ENCODE measurements around the gene TAPBPL.

TAPBPL gene

GRCh38 chr12:6437586-6437985 is 14.3 kb upstream of the TAPBPL start:
- DNase-seq (ENCODE audit: low spot score): no peak

DNA sequence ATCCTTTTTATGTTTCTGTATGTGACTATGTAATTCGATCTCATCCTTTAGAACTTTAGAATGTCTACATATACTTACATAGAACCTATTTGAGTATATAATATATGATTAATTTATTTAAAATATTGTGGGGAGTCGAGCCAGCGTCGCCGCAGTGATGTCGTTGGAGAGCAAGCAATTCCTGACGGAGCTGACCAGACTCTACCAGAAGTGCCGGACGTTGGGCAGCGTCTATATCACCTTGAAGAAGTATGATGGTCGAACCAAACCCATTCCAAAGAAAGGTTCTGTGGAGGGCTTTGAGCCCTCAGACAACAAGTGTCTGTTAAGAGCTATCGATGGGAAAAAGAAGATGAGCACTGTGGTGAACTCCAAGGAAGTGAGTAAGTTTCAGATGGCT is 13.5 kb upstream of the TAPBPL start:
- no peak for DNase-seq (ENCODE audit: low spot score)

DNA sequence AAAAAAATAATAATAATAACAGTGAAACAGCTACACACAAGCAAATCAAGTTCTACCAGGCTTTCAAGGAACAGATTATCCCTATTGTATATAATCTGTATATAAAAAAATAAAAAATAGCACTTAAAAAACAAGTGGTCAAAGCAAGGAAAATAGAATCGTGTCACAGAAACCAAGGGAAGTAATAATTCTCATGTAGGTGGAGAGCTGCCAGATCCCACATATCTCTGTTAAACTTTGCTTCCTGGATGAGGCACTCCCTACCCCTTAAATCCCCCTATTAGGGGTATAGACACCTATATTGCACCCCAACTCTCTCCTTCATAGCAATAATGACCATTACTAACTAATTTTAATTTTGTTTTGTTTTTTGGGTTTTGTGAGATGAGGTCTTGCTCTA is 11.5 kb upstream of the TAPBPL start:
- no peak for DNase-seq (ENCODE audit: low spot score)

GRCh38 chr12:6442836-6443235 is 9.0 kb upstream of the TAPBPL start:
- DNase-seq (ENCODE audit: low spot score): no peak

- no peak for DNase-seq (ENCODE audit: low spot score)
Observed at GRCh38 chr12:6443361-6443983, 8.4 kb upstream of the TAPBPL start.

- DNase-seq (ENCODE audit: low spot score): no peak
Observed at GRCh38 chr12:6444031-6444430, 7.8 kb upstream of the TAPBPL start.

- no peak for DNase-seq (ENCODE audit: low spot score)
Observed at GRCh38 chr12:6444704-6445688, 6.8 kb upstream of the TAPBPL start, which contains the start of gene CD27. Gene CD27, plus strand, starts transcription at chr12:6444955. Its CDS starts 141 bp downstream, at chr12:6445096.

DNA sequence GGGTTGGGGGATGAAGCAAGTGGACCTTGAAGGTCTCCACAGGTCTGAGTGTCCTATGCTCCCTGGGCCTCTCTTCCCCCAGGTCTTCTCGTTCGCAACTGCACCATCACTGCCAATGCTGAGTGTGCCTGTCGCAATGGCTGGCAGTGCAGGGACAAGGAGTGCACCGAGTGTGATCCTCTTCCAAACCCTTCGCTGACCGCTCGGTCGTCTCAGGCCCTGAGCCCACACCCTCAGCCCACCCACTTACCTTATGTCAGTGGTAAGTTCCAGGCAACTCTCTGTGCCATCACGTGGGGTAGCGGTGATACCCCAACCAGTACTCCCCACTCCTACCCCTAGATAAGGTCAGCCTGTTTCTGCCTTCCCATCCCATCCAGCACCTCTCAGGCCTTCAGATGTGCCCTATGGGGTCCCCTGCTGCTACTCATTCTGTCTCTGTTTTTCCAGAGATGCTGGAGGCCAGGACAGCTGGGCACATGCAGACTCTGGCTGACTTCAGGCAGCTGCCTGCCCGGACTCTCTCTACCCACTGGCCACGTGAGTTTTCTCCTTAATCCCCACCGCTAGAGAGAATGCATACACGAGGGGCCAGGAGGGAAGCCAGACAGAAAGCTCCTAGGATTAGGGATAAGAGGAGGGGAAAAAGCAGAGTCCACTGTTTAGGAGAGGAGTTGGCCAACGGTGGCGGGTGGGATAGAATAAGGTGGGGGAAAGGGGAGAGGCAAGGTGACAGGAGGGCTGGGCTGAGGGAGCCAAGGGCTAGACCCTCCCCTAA is 1.6 kb upstream of the TAPBPL start:
- DNase-seq (ENCODE audit: low spot score): no peak

DNA sequence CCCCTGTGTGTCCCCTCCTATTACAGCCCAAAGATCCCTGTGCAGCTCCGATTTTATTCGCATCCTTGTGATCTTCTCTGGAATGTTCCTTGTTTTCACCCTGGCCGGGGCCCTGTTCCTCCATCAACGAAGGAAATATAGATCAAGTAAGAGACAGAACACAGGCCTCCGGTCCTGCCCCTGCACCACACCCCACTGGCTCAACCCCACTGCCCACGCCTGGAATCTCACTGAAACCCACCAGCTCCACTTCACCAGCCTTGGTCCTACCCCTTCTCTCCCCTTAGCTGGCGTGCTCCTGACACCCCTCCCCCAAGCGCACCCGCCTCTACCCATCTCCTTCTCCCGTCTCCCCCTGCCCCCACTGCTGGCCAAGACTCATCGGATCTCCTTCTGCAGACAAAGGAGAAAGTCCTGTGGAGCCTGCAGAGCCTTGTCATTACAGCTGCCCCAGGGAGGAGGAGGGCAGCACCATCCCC is 934 bp upstream of the TAPBPL start:
- peak; percentile 20 for DNase-seq (ENCODE audit: low spot score)

DNA sequence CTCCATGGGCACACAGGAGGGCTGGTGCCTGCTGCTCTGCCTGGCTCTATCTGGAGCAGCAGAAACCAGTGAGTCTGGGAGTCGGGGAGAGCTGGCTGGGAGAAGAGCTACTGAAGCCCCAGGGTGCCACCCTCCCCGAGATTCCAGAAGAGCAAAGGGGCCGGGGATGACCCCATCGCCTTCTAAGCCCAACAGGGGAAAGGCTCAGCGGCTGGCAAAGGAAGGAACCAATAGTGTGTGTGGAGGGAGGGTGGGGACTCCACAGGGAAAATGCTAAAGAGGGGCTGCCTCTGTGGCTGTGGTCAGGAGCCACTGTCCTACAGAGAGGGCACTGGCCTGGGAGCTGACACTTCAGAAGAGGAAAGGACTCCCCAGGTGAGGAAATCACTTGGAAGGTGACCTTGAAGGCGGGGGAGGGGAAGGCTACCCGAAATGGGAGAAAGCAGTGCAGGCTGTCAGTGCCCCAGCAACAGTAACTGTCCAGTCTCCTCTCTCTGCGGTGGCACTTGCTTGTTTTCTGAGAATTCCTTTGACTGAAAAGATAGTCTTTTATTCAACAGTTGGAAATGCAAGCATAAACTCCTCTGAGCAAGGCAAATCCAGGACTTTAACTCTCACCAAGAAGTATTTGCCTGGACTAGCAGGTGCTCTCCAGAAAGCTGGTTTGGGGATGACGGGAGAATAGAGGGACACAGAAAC is 552 bp downstream of the TAPBPL start:
- no peak for DNase-seq (ENCODE audit: low spot score)

DNA sequence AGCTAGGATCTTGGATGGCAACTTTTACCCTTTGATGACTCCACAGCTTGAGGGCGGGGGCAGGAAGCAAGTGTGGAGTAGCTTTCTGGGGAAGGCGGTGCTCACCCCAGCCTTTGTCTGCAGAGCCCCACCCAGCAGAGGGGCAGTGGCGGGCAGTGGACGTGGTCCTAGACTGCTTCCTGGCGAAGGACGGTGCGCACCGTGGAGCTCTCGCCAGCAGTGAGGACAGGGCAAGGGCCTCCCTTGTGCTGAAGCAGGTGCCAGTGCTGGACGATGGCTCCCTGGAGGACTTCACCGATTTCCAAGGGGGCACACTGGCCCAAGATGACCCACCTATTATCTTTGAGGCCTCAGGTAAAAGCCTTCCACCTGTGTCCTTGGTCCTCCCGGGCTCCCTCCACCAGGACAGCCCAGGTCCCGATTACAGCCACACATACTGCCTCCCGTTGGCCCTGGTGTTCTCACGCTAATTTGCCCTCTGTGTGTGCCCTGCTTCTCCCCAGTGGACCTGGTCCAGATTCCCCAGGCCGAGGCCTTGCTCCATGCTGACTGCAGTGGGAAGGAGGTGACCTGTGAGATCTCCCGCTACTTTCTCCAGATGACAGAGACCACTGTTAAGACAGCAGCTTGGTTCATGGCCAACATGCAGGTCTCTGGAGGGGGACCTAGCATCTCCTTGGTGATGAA is 1.2 kb downstream of the TAPBPL start:
- peak; percentile 56 for DNase-seq (ENCODE audit: low spot score)

- no peak for DNase-seq (ENCODE audit: low spot score)
Observed at GRCh38 chr12:6457220-6457945, 5.5 kb downstream of the TAPBPL start.

DNA sequence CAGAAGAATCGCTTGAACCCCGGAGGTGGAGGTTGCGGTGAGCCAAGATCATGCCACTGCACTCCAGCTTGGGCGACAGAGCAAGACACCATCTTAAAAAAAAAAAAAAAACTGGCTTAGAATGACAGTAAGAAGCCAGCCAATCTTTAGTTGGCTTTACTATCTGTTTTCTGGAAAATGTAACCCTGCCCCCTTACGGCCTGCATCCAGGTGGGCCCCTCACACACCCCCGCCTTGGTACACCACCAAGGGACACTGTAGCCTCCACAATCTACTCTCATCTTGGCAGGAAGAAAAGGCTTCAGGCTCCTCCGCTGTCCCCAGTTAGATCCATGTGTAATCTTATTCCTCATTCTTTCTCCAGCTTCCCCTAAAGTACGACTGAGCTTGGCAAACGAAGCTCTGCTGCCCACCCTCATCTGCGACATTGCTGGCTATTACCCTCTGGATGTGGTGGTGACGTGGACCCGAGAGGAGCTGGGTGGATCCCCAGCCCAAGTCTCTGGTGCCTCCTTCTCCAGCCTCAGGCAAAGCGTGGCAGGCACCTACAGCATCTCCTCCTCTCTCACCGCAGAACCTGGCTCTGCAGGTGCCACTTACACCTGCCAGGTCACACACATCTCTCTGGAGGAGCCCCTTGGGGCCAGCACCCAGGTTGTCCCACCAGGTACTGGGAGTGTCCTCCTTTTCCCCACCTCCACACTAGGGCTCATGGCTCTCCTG is 6.6 kb downstream of the TAPBPL start:
- DNase-seq (ENCODE audit: low spot score): no peak

GRCh38 chr12:6459004-6459337 is 7.1 kb downstream of the TAPBPL start:
- no peak for DNase-seq (ENCODE audit: low spot score)

GRCh38 chr12:6460751-6461371 is 9.0 kb downstream of the TAPBPL start:
- DNase-seq (ENCODE audit: low spot score): no peak

DNA sequence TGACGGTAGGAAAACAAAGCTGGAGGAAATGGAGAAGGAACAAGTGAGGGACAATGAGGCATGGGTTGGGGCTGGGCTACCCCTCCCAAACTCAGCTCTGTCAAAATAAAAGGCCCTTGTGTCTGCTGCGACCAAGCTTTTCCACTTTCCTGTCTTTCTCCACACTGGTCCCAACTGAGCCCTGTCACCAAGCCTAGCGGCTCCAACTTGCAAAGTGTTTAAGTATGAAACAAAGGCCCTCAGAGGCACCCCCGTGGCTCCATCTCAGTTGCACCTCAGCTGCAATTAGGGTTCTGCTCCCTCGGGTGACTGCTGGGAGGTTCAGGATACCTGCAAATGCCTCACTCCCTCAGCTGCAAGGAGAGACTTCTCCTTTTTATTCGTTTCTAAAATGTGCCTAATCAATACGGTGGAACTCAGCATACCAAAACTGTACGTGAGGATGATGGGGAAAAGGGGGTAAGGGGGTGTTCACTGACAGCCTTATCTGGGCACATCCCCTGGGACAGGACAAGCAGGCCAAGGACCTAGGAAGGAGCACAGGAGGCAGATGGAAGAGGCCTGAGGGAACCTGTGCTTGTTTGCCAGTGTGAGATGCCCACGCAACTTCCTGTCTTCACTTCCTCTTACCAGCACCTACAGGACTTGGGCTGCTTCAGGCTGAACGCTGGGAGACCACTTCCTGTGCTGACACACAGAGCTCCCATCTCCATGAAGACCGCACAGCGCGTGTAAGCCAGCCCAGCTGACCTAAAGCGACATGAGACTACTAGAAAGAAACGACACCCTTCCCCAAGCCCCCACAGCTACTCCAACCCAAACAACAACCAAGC is 9.8 kb downstream of the TAPBPL start:
- no peak for DNase-seq (ENCODE audit: low spot score)

DNA sequence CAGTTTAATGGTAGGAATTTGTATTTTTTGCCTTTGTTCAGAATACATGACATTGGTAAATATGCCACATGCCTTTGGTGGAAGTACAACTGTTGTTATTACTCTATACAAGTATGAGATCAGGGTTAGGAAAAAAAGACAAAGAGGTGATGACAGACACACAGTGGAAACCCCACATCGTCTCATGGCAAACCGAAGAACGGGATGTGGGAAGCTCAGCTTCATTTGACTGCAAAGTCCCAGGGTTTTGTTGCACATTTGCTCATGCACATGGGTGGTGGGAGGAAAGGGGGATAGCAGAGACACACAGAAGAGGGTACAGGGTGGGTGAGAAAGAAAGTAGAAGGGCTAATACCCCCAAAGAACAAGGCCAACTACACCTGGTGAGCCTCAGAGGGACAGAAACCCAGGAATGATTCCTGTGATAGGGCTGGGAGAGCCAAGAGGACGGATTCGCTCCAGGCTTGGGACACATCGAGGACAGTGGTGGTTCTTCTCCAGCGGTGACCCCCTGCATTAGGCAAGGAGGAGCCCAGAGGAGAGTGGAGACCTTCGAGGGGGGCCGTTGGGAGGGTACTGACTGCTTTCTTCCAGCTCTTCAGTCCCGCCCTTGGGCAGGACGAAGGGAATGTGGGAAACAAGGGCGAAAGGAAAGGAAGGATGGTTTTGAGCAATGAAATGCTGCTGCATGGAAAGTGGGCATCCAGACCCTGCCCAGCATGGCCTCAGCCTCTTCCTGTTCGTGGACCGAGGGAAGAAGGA is 10.6 kb downstream of the TAPBPL start:
- no peak for DNase-seq (ENCODE audit: low spot score)

- DNase-seq (ENCODE audit: low spot score): no peak
Observed at GRCh38 chr12:6463216-6463615, 11.4 kb downstream of the TAPBPL start.
